ENCODE results near the gene CNTRL.

CNTRL gene

GRCh38 chr9:121184463-121184862 is 109.7 kb downstream of the CNTRL start:
- Mint-ChIP-seq H3K9me3 (no peaks in the 10 kb centered on the region), H3K36me3 (peaks cover 59% of the 10 kb centered on the region), H3K27ac (no peak overlapping the region), H3K27me3 (no peaks in the 10 kb centered on the region), H3K4me1 (peaks cover 27% of the 10 kb centered on the region), H3K4me3 (no peak overlapping the region)
- CTCF ChIA-PET: interaction anchor here (1.0 to 1.8 kb wide), 3 partner anchors 9 to 16 kb away, joined by 4 to 8 read pairs (median 5); no protein-coding TSS in a partner anchor
- DNase-seq: no peak

GRCh38 chr9:121185178-121185745 is 110.5 kb downstream of the CNTRL start:
- Mint-ChIP-seq H3K4me3 (no peak overlapping the region), H3K4me1 (peaks cover 31% of the 10 kb centered on the region), H3K36me3 (peaks cover 59% of the 10 kb centered on the region), H3K9me3 (no peaks in the 10 kb centered on the region), H3K27me3 (no peaks in the 10 kb centered on the region), H3K27ac (no peak overlapping the region)
- DNase-seq: no peak
- CTCF ChIA-PET: interaction anchor here (1.4 to 1.8 kb wide), 2 partner anchors 14 to 16 kb away, joined by 4 to 7 read pairs; no protein-coding TSS in a partner anchor

GRCh38 chr9:121185774-121186403 is 111.1 kb downstream of the CNTRL start:
- no peak for DNase-seq
- Mint-ChIP-seq H3K27ac (no peak overlapping the region), H3K27me3 (no peaks in the 10 kb centered on the region), H3K4me3 (no peak overlapping the region), H3K4me1 (peaks cover 37% of the 10 kb centered on the region), H3K36me3 (peaks cover 62% of the 10 kb centered on the region), H3K9me3 (no peaks in the 10 kb centered on the region)
- CTCF ChIA-PET: interaction anchor here (0.9 to 1.8 kb wide), 3 partner anchors 10 to 17 kb away, joined by 3 to 7 read pairs (median 4); no protein-coding TSS in a partner anchor

- Mint-ChIP-seq H3K27ac (no peak overlapping the region), H3K4me1 (peaks cover 45% of the 10 kb centered on the region), H3K4me3 (no peak overlapping the region), H3K9me3 (no peaks in the 10 kb centered on the region), H3K36me3 (peaks cover 48% of the 10 kb centered on the region), H3K27me3 (no peaks in the 10 kb centered on the region)
- DNase-seq: no peak
- CTCF ChIA-PET: interaction anchor here (1.2 to 1.6 kb wide), 2 partner anchors 14 to 21 kb away, joined by 3 read pairs; partner anchors contain the start of gene RAB14
Observed at GRCh38 chr9:121187636-121188305, 113.0 kb downstream of the CNTRL start.

- no peaks in the 10 kb centered on the region for H3K27me3 Mint-ChIP-seq
Observed at GRCh38 chr9:121189006-121189405, 114.3 kb downstream of the CNTRL start.

GRCh38 chr9:121189660-121190059 is 114.9 kb downstream of the CNTRL start:
- H3K36me3 Mint-ChIP-seq: peaks cover 36% of the 10 kb centered on the region
- H3K27me3 Mint-ChIP-seq: no peaks in the 10 kb centered on the region
- H3K27ac Mint-ChIP-seq: no peak overlapping the region
- peaks cover 55% of the 10 kb centered on the region for H3K4me1 Mint-ChIP-seq
- no peak overlapping the region for H3K4me3 Mint-ChIP-seq
- no peaks in the 10 kb centered on the region for H3K9me3 Mint-ChIP-seq
- no peak for DNase-seq
- CTCF ChIA-PET: interaction anchor here (1.9 to 2.1 kb wide), 2 partner anchors 9 to 19 kb away, joined by 5 to 8 read pairs; no protein-coding TSS in a partner anchor

More at GRCh38 chr9:121189006-121189405, 114.3 kb downstream of the CNTRL start:
- peaks cover 40% of the 10 kb centered on the region for H3K36me3 Mint-ChIP-seq
- H3K4me3 Mint-ChIP-seq: no peak overlapping the region
- no peak overlapping the region for H3K27ac Mint-ChIP-seq
- no peak for DNase-seq
- peaks cover 52% of the 10 kb centered on the region for H3K4me1 Mint-ChIP-seq
- CTCF ChIA-PET: interaction anchor here (1.6 to 2.1 kb wide), 3 partner anchors 10 to 18 kb away, joined by 3 to 8 read pairs (median 5); partner anchors contain the start of gene RAB14
- H3K9me3 Mint-ChIP-seq: no peaks in the 10 kb centered on the region

- Mint-ChIP-seq H3K36me3 (peaks cover 23% of the 10 kb centered on the region), H3K4me3 (no peak overlapping the region), H3K27ac (no peak overlapping the region), H3K27me3 (no peaks in the 10 kb centered on the region), H3K9me3 (no peaks in the 10 kb centered on the region), H3K4me1 (peaks cover 61% of the 10 kb centered on the region)
- CTCF ChIA-PET: no interaction called here
- no peak for DNase-seq
Observed at GRCh38 chr9:121191235-121191634, 116.5 kb downstream of the CNTRL start.

GRCh38 chr9:121192518-121192917 is 117.8 kb downstream of the CNTRL start:
- Mint-ChIP-seq H3K4me1 (peaks cover 66% of the 10 kb centered on the region), H3K4me3 (no peak overlapping the region)
- CTCF ChIA-PET: no interaction called here

GRCh38 chr9:121192959-121193640 is 118.3 kb downstream of the CNTRL start:
- Mint-ChIP-seq H3K4me1 (peaks cover 66% of the 10 kb centered on the region), H3K36me3 (peaks cover 22% of the 10 kb centered on the region), H3K4me3 (no peak overlapping the region), H3K27me3 (no peaks in the 10 kb centered on the region), H3K9me3 (no peaks in the 10 kb centered on the region), H3K27ac (no peak overlapping the region)
- CTCF ChIA-PET: no interaction called here
- DNase-seq: no peak

More at GRCh38 chr9:121192518-121192917, 117.8 kb downstream of the CNTRL start:
- Mint-ChIP-seq H3K27me3 (no peaks in the 10 kb centered on the region), H3K9me3 (no peaks in the 10 kb centered on the region), H3K36me3 (peaks cover 24% of the 10 kb centered on the region), H3K27ac (no peak overlapping the region)
- DNase-seq: no peak

- Mint-ChIP-seq H3K4me1 (peaks cover 74% of the 10 kb centered on the region), H3K27ac (no peak overlapping the region)
- CTCF ChIA-PET: interaction anchor here (0.6 kb wide), 1 partner anchor 59 kb away, joined by 3 read pairs; no protein-coding TSS in a partner anchor
Observed at GRCh38 chr9:121194730-121195129, 120.0 kb downstream of the CNTRL start.

GRCh38 chr9:121196389-121196788 is 121.6 kb downstream of the CNTRL start:
- CTCF ChIA-PET: no interaction called here
- Mint-ChIP-seq H3K27ac (no peak overlapping the region), H3K9me3 (no peaks in the 10 kb centered on the region), H3K4me1 (peaks cover 69% of the 10 kb centered on the region), H3K4me3 (no peak overlapping the region), H3K36me3 (peaks cover 13% of the 10 kb centered on the region), H3K27me3 (no peaks in the 10 kb centered on the region)
- no peak for DNase-seq

More at GRCh38 chr9:121194730-121195129, 120.0 kb downstream of the CNTRL start:
- DNase-seq: no peak
- no peaks in the 10 kb centered on the region for H3K9me3 Mint-ChIP-seq
- no peaks in the 10 kb centered on the region for H3K27me3 Mint-ChIP-seq
- H3K36me3 Mint-ChIP-seq: peaks cover 18% of the 10 kb centered on the region
- no peak overlapping the region for H3K4me3 Mint-ChIP-seq

- CTCF ChIA-PET: interaction anchor here (0.8 kb wide), 1 partner anchor 136 kb away, joined by 4 read pairs; no protein-coding TSS in a partner anchor
- Mint-ChIP-seq H3K27me3 (peaks cover 5% of the 10 kb centered on the region), H3K4me3 (no peak overlapping the region), H3K27ac (no peak overlapping the region), H3K36me3 (peaks cover 13% of the 10 kb centered on the region), H3K9me3 (no peaks in the 10 kb centered on the region), H3K4me1 (peaks cover 68% of the 10 kb centered on the region)
- no peak for DNase-seq
Observed at GRCh38 chr9:121197132-121197531, 122.4 kb downstream of the CNTRL start.

GRCh38 chr9:121198512-121199042 is 123.8 kb downstream of the CNTRL start:
- H3K9me3 Mint-ChIP-seq: no peaks in the 10 kb centered on the region
- CTCF ChIA-PET: interaction anchor here (1.0 to 2.5 kb wide), 4 partner anchors 9 to 15 kb away, joined by 4 to 8 read pairs (median 6); no protein-coding TSS in a partner anchor
- peaks cover 5% of the 10 kb centered on the region for H3K27me3 Mint-ChIP-seq

More at GRCh38 chr9:121198512-121199042, 123.8 kb downstream of the CNTRL start:
- no peak for DNase-seq
- H3K36me3 Mint-ChIP-seq: peaks cover 13% of the 10 kb centered on the region
- no peak overlapping the region for H3K4me3 Mint-ChIP-seq
- H3K27ac Mint-ChIP-seq: no peak overlapping the region
- H3K4me1 Mint-ChIP-seq: peaks cover 72% of the 10 kb centered on the region

All from activated naive CD4-positive, alpha-beta T cell treated with anti-CD3 and anti-CD28 coated beads, Interleukin-2, amount 10 ng/mL, durations not matched to agents 7 days and 5 days (primary cell).